ENCODE measurements around the gene MAF.

DNA sequence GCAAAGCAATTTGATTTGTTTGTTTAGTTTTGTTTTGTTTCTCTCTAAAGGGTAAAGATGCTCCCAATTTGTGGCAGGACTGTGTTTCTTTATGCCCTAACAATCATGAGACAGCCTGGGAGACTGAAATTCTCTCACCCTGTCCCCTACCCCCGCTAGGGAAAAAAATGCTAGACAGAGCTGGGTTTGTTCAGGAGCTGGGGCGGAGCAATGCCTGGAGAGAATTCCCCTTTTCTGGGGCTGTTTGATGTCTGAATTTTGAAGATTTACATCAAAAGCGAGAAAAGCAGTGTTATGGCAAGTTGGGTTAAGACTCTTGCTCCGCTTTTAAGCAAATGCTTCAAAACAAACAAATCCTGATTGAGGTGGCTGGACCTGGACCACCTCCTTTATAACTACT lies 8.4 kb downstream of the MAF start:
- TF ChIP-seq SUZ12 (IDR thresholded peaks at IDR 0.05; ENCODE audit: extremely low read depth, insufficient read depth, insufficient read length) (no peak), YY1 (IDR thresholded peaks at IDR 0.05; ENCODE audit: insufficient read depth, insufficient read length) (no peak)

Data from NT2/D1 (cell line).